Endothelial cell (in vitro differentiated cells): ENCODE data around the gene JAK1. TPM values are rescaled to one million over a fixed set of nuclear protein-coding genes. Genes with fewer than 3 reads are reported as not detected.

Experiments used
- DNase-seq: peaks from one replicate; pipeline ENCODE4 v3.0.0; 2021; ENCODE audit warnings: low spot score
- H3K27ac Mint-ChIP-seq: one replicate; pipeline ENCODE4 v1.8.0; 2021; ENCODE audit warnings: mixed read lengths, inconsistent platforms; ENCODE audit not compliant: unreplicated experiment
- H3K27me3 Mint-ChIP-seq: one replicate; pipeline ENCODE4 v1.8.0; 2021; ENCODE audit warnings: mild to moderate bottlenecking, moderate library complexity, mixed read lengths, inconsistent platforms; ENCODE audit not compliant: unreplicated experiment
- H3K36me3 Mint-ChIP-seq: one replicate; pipeline ENCODE4 v1.8.0; 2021; ENCODE audit warnings: mild to moderate bottlenecking, low read depth, mixed read lengths, inconsistent platforms; ENCODE audit not compliant: unreplicated experiment
- H3K4me1 Mint-ChIP-seq: one replicate; pipeline ENCODE4 v1.8.0; 2021; ENCODE audit warnings: mild to moderate bottlenecking, mixed read lengths, inconsistent platforms; ENCODE audit not compliant: unreplicated experiment
- H3K4me3 Mint-ChIP-seq: one replicate; pipeline ENCODE4 v1.8.0; 2021; ENCODE audit warnings: mild to moderate bottlenecking, mixed read lengths, inconsistent platforms; ENCODE audit not compliant: unreplicated experiment
- H3K9me3 Mint-ChIP-seq: one replicate; pipeline ENCODE4 v1.8.0; 2021; ENCODE audit warnings: mixed read lengths, inconsistent platforms; ENCODE audit not compliant: unreplicated experiment
- CTCF ChIP-seq: fragments of 200-600 bp; sonication (generic); IDR thresholded peaks from one replicate; pipeline ENCODE4 v1.5.0; 2021; ENCODE audit warnings: antibody characterized with exemption; ENCODE audit not compliant: unreplicated experiment
- total RNA-seq: library from RNA; stranded (reverse); fragmentation: NEBNext Ultra II Directional; extraction: Animal tissue kit (Norgen Biotek cat#: 25700); gene quantifications from one replicate; pipeline ENCODE4 v1.2.1, GENCODE V29; 2021; ENCODE audit not compliant: unreplicated experiment

JAK1 gene
- total RNA-seq, 1 donor from 2014 or later = 202 TPM

GRCh38 chr1:64857347-64857746 is 109.0 kb downstream of the JAK1 start:
- peaks cover 83% of the 10 kb centered on the region for H3K36me3 Mint-ChIP-seq
- no peaks in the 10 kb centered on the region for H3K9me3 Mint-ChIP-seq
- H3K4me3 Mint-ChIP-seq = no peak overlapping the region
- no peak for DNase-seq
- peak overlapping the region; percentile 67 for H3K27ac Mint-ChIP-seq
- peaks cover 42% of the 10 kb centered on the region for H3K4me1 Mint-ChIP-seq
- no peak for TF ChIP-seq CTCF
- peaks cover 45% of the 10 kb centered on the region for H3K27me3 Mint-ChIP-seq

- no peak for TF ChIP-seq CTCF
- Mint-ChIP-seq H3K9me3 (no peaks in the 10 kb centered on the region), H3K36me3 (peaks cover 83% of the 10 kb centered on the region), H3K27ac (peak overlapping the region; percentile 76), H3K4me3 (peak overlapping the region; percentile 75), H3K4me1 (peaks cover 44% of the 10 kb centered on the region), H3K27me3 (peaks cover 46% of the 10 kb centered on the region)
- no peak for DNase-seq
Measured at GRCh38 chr1:64856553-64856952, 109.8 kb downstream of the JAK1 start.

GRCh38 chr1:64855557-64855956 is 110.8 kb downstream of the JAK1 start:
- DNase-seq = no peak
- Mint-ChIP-seq H3K27me3 (peaks cover 38% of the 10 kb centered on the region), H3K27ac (no peak overlapping the region), H3K9me3 (no peaks in the 10 kb centered on the region), H3K4me1 (peaks cover 40% of the 10 kb centered on the region), H3K4me3 (peak overlapping the region; percentile 42), H3K36me3 (peaks cover 75% of the 10 kb centered on the region)
- no peak for TF ChIP-seq CTCF

DNA sequence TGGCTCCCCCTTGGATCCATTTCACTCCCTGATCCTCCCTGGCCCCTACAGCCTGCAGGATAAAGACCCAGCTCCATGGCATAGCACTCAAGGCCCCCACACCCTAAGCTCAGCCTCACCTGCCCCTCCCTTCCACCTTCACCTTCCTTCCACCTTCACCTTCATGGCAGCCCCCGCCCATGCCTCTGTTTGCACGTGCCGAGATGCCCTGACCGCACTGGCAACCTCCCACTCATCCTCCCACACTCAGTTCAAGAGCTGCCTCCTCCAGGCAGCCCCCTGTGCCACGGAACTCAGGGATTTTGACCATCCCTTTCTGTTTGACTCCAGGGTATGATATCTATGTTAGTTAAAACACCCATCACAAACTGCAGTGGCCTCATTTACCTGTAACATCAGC is 111.7 kb downstream of the JAK1 start:
- Mint-ChIP-seq H3K27ac (peak overlapping the region; percentile 24), H3K4me3 (peak overlapping the region; percentile 78), H3K36me3 (peaks cover 78% of the 10 kb centered on the region), H3K27me3 (peaks cover 38% of the 10 kb centered on the region), H3K9me3 (no peaks in the 10 kb centered on the region), H3K4me1 (peaks cover 43% of the 10 kb centered on the region)
- TF ChIP-seq CTCF = no peak
- no peak for DNase-seq

DNA sequence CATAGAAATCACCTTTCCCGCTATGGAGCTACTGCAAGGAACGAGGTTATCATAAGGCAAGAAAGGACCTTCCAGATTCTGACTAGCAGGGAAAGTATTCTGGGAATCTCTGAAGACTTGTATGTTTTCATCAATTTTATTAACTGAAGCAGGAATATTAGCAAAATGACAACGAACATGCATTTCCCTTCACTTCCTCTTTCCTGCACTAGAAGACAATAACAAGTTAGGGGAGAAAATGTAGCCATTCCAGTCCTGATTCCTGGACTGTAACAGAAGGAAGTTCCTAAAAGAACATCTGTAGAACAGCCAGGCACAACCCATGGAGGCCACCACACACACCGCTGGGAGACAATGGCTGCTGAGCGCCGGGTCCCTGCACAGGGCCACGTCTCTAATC is 114.7 kb downstream of the JAK1 start:
- H3K36me3 Mint-ChIP-seq = peaks cover 59% of the 10 kb centered on the region
- no peak overlapping the region for H3K4me3 Mint-ChIP-seq
- peaks cover 25% of the 10 kb centered on the region for H3K27me3 Mint-ChIP-seq
- TF ChIP-seq CTCF = no peak
- no peaks in the 10 kb centered on the region for H3K9me3 Mint-ChIP-seq
- H3K4me1 Mint-ChIP-seq = peaks cover 39% of the 10 kb centered on the region
- peak overlapping the region; percentile 52 for H3K27ac Mint-ChIP-seq
- no peak for DNase-seq
